Cortex of kidney (tissue), 1 donor: Measurements from ENCODE around the gene C6orf136.
"Not testable (repeated sequence)": the region's sequence is repeated elsewhere in the genome, so short reads cannot be mapped to it uniquely, and the experiment has no call there.

Experiments used
- DNase-seq: peaks from one replicate; lab custom pipeline; 2025; lab: John Stamatoyannopoulos, UW

Gene C6orf136

DNA sequence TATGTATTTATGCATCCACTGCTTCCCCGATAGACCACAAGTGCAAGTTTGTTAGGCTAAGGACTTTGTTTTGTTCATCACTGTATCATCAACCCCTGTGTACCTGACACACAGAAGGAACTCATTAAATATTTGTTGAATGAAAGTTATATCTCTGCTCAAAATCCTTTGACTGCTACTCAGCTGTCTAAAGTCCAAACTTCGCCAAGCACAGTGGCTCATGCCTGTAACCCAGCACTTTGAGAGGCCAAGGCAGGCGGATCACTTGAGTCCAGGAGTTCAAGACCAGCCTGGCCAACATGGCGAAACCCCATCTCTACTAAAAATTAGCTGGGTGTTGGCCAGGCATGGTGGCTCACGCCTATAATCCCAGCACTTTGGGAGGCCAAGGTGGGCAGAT, 11.0 kb downstream of the C6orf136 start:
- DNase-seq: not testable (repeated sequence)

DNA sequence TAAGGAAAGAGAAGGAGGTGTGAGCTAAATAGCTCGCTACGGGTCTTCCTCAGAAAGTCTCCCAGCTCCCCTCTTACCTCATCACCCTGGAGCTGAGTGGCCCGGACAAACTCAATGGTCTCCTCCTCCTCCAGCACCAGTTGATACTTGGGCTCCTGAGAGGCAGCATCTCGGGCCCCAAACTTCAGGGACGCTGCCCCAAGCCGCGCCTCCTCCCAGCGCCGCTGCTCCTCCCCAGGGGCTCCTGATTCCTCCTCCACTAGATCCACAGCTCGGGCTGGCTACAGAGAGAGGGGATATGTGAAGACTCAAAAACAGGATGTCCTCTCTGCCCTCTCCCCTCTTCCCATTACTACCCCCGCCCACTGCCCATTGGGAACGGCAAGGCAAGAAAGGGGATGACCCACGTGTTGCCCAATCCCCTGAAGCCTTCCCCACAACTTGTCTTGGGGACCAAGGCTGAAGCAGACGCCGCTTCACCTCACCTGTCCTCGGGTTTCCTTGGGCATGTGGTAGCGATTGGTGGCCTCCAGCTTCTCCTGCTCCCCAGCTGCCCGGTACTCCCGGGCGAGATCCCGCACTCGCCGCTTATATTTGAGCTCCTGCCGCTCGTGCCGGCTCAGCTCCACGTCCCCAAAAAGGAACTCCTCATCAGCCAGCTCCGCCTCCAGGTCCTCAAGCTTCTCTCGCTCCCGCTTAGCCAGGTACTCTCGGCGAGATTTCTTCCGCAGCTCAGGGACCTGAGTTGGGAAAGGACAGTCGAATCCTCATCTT, 18.2 kb downstream of the C6orf136 start:
- DNase-seq: no peak

DNA sequence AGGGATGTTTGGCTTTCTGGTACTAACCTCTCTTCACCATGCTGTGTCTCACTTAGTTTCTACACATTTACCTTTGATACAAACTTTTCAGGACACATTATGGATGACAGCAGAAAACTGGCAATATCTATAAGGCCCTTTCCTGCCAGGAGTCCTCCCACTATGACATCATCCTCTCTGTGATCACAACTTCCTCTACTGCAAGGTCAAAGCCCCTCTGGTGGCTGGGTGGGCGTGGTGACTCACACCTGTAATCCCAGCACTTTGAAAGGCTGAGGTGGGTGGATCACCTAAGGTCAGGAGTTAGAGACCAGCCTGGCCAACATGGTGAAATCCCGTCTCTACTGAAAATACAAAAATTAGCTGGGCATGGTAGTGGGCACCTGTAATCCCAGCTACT, 19.4 kb downstream of the C6orf136 start:
- DNase-seq: not testable (repeated sequence)

DNA sequence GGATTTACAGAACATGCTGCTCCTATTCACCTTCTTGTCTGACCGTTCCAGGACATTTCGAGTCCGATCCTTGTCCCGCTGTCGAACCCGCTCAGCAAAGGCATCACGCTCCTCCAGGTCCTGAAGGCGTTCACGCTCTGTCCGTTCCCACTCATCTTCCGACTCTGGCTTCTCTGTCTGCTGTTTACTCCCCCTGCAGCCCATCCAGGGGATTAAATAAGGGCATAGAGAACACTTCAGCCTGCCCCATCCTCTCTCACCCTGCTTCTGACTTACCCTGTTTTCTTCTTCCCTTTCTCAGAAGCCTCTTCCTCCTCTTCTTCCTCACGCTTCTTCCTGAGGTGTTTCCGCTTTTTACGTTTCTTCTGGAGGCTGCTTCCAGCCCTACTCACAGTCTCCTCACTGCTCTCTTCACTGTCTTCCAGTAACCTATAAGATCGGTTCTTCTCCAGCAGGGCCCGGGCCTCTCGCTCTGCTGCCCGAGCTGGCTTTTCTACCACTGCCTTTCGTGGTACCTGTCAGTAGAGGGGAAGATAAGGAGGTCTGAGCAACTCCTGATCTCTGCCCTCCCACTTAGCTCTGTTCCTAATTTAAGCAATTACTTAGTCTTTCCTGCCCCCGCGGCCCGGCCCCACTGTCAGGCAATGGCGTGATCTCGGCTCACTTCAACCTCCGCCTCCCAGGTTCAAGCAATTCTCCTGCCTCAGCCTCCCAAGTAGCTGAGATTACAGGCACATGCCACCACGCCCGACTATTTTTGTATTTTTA, 24.0 kb downstream of the C6orf136 start:
- no peak for DNase-seq

DNA sequence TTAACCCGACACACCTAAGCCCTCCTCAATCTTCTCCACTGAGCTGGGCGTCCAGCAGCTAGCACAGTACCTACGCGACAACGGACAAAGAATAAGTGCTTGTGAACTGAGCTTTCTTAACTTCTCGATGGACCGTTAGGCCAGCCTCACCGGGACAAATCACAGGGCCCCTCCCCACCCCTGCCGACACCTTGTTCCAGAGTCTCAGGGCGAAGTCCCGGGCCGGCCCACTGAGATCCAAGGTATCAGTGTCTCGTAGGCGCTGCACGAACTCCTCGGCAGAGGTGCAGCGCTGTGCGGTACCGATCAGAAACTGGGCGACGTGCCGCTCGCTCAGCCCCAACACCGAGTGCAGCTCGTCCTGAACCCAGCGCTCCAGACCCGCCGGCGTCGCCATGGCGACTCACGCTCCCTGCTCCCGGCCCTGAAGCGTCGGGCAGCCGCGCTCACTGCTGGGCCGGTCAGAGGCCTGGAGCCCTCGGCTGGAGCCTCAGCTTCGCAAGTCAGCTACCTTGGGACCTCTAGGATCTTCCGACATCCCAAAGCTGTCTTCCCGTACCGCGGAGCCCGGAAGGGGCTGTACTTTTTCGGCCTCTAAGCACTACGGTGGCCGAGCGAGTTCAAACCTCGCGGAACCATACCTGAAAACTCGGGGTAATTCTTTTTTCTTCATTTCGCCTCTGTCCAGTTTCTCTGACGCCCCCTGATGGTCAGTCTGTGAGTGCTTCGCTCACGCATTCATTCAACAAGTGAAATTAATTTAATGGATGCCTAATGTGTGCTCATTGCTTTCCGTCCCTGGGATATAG, 25.7 kb downstream of the C6orf136 start, which contains the start of gene DHX16:
DHX16 (minus strand) TSS at position 562 of the 809 bp plus-strand sequence; CDS start at position 397, 165 bp downstream.
- no peak for DNase-seq

GRCh38 chr6:30676660-30677285, 29.8 kb downstream of the C6orf136 start:
- DNase-seq: no peak

- DNase-seq: no peak
These were observed 32.2 kb downstream of the C6orf136 start for GRCh38 chr6:30678964-30679726.

DNA sequence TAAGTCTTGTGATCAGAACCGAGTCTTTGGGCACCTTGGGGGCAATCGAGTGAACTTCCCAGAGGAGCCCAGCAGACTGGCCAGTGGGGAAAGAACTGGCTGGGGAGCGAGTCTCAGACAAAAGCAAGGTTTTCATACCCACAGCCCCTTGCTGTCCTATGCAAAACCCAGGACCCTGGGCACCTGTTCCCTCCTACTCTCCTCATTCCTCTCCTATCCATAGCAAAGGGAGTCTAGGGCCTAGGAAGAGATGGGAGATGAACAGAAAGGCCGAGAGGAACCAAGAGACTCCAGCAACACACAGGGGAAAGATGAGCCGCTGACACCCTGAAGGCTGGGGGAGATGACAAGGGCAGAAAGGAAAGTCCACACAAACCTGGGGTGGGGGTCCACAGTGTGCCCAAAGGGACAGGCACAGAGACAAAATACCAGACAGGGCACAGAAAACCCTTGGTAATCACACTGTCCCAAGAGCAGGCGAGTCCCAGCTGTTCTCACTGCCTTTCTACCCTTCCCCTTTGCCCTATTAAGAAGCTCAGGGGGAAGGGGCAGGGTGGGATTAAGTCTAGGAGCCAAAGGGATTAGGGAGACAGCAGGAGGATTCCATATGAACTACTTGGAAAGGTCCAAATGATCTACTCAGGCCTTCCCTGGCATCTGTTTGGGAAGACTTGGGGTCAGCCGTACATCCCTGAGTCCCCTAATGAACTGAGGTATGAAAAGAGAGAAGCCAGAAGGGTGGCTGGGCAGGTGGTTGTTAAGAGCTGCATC, 33.0 kb downstream of the C6orf136 start:
- no peak for DNase-seq

GRCh38 chr6:30681766-30682142, 34.8 kb downstream of the C6orf136 start:
- no peak for DNase-seq

DNA sequence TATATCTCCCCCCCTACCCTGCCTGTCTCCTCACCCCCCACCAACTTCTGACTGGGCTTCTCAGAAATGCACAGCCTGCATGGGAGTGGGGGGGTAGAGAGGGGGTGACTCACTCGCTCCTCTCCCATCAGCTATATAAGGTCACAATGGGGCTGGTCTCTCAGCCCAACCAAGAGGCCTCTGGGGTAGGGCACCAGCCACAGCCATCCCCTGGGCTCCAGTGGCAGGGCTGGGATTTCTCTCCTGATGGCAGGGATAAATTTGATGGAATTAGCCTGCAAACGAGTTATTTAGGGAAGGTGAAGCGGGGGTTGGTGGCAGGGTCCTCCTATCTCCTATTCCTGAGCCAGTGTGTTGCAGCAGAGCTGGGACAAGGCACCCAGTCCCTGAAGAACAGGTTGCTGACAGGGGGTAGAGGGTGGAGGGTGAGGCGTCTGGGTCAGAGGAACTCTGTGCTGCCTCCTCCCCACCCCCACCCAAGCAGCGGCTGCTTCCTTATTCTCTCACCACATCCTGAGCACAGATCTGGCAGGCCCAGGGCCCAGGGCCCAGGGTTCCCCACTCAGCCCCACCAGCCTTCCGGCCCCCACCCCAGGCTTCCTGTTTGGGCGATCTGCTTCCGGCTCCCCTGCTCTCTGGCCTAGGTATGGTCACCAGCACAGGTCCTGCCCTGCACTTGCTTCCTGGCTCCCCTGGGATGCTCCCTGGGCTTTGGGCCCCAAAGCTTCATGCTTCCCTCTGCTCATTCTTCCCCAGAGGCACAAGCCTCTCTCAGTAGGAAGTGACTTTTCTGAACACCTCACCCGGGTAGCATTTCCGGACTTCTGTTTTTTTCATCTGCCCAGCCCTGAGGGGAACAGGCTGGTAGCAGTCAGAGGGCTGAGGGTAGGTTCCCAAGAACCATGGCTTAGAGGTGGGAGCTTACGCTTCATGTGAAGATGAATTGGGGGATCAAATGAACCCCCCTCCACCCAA, 35.5 kb downstream of the C6orf136 start:
- no peak for DNase-seq

DNA sequence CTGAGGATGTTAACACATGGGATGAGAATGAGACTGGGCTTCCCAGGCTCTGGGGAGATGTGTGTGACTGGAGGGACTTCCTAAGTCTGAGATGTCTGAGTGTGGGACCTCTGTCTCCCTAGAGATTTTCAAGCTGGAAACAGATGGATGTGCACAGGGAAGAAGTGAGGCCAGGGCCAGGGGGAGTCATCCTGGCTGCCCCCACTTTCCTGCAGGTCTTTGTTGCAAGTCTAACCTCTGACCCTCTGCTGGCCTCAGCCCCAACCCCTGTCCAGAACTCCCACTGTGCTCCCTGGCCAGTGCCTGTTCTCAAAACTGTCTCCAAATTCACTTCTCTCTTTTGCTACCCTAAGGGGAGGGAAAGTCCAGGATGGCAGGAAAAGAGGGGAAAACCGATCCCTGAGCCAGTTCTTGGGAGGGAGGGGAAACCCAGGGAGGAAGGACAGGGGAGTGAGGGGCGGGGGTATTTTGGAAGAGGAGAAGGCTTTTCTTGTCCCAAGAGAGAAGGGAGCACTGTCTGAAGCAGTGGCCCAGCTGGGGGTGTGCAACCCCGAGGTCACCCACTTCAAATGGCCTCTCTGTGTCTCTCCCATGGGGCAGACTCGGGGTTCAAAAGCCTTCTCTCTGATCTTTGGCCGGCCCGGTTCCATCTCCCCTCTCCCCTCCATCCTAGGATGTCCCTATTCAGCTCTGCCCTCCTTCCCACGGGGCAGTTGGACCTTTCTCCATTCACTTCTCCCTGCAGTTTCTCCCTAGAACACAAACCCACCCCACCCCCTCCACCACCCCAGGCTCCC, 36.4 kb downstream of the C6orf136 start:
- DNase-seq: no peak

GRCh38 chr6:30683980-30684338, 37.0 kb downstream of the C6orf136 start:
- no peak for DNase-seq

GRCh38 chr6:30684386-30685156, 37.6 kb downstream of the C6orf136 start:
- DNase-seq: no peak

DNA sequence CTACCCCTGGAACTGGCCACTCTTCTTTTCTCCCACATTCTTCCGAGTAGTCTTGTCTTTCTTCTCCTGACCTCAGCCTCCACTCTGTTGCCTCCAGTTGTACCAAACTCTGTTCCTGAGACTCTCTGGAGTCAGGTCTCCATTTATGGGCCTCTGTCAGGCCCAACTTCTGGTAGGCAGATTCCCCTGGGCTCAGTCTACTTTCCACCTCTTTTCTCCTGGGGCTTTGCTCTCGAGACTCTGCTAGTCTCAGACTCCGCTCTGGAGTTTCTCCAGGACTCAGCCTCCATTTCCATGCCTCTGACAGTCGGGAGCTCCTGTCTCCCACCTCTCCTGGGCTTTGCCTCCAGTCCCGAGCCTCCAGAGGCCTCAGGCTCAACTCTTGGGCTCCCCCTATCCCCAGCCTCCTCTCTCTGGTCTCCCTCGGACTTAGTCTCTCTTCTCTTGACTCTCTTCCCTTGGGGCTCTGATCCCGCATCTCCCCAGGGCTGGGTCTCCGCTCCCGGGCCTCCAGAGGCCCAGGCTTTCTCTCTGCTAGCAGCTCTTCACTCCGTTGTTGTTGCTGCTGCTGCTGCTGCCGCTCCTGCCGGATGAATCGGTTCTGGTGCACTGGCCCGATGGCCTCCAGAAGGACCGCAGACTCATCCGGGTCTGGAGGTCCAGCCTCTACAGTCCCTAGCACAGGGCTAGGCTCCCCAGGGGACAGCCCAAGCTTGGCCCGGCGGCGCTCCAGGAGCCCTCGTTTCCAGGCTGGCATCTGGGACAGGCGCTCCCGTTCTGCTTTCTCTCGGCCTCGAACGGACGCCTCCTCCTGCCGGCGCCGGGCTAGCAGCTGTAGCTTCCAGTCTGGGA, 38.5 kb downstream of the C6orf136 start:
- DNase-seq: no peak

- DNase-seq: no peak
These were observed 39.3 kb downstream of the C6orf136 start, which contains the start of gene PPP1R18 for GRCh38 chr6:30686009-30686907. TSS of gene PPP1R18 (minus strand) at chr6:30686645. CDS start at chr6:30686018, 627 bp downstream.
